Activated CD8-positive, alpha-beta memory T cell treated with anti-CD3 and anti-CD28 coated beads for 48 hours (primary cell): ENCODE results near the gene CCDC30.
"Not testable (repeated sequence)": the region's sequence is repeated elsewhere in the genome, so short reads cannot be mapped to it uniquely, and the experiment has no call there.

Experiments
- DNase-seq, 3 experiments: peaks; one replicate each; pipeline ENCODE4 v3.0.0-alpha.2; 2020; ENCODE audit warnings: low read depth in 2 of 3, low spot score in 2 of 3

CCDC30 gene

GRCh38 chr1:42450061-42450460, 13.0 kb upstream of the CCDC30 start:
- DNase-seq: no peak

- DNase-seq: no peak
These were observed 9.7 kb upstream of the CCDC30 start for GRCh38 chr1:42453386-42453785.

- no peak for DNase-seq
These were observed 8.7 kb upstream of the CCDC30 start for GRCh38 chr1:42454403-42454802.

GRCh38 chr1:42456010-42456753, 6.9 kb upstream of the CCDC30 start, which contains the start of the genes PPCS and ZMYND12:
TSS of gene PPCS (plus strand) at chr1:42456543. CDS start at chr1:42456566, 23 bp downstream.
TSS of gene ZMYND12 (minus strand) at chr1:42456022. CDS start at chr1:42455997, 25 bp downstream.
- peak; percentile 78 to 88 (median 80) for DNase-seq

GRCh38 chr1:42456754-42457089, 6.4 kb upstream of the CCDC30 start:
- DNase-seq: peak in 2 of 3 experiments; percentile 33 to 41

GRCh38 chr1:42461196-42461595, 1.9 kb upstream of the CCDC30 start:
- no peak for DNase-seq

- DNase-seq: no peak
These were observed 835 bp downstream of the CCDC30 start for GRCh38 chr1:42463921-42464320.

- DNase-seq: no peak
These were observed 2.9 kb downstream of the CCDC30 start for GRCh38 chr1:42466030-42466429.

GRCh38 chr1:42469727-42470126, 6.6 kb downstream of the CCDC30 start:
- no peak for DNase-seq

GRCh38 chr1:42476605-42477004, 13.5 kb downstream of the CCDC30 start:
- no peak for DNase-seq

GRCh38 chr1:42477354-42477753, 14.3 kb downstream of the CCDC30 start:
- DNase-seq: not testable (repeated sequence)

- no peak for DNase-seq
These were observed 14.7 kb downstream of the CCDC30 start for GRCh38 chr1:42477775-42478174.

- DNase-seq: no peak
These were observed 16.5 kb downstream of the CCDC30 start for GRCh38 chr1:42479621-42480020.

- no peak for DNase-seq
These were observed 17.8 kb downstream of the CCDC30 start for GRCh38 chr1:42480921-42481320.

- DNase-seq: no peak
These were observed 19.6 kb downstream of the CCDC30 start for GRCh38 chr1:42482635-42483153.

GRCh38 chr1:42484382-42484781, 21.3 kb downstream of the CCDC30 start:
- DNase-seq: no peak

GRCh38 chr1:42490237-42490636, 27.2 kb downstream of the CCDC30 start:
- no peak for DNase-seq

GRCh38 chr1:42502031-42502430, 38.9 kb downstream of the CCDC30 start:
- not testable (repeated sequence) for DNase-seq

- DNase-seq: no peak
These were observed 41.5 kb downstream of the CCDC30 start for GRCh38 chr1:42504535-42505128.

GRCh38 chr1:42506576-42506975, 43.5 kb downstream of the CCDC30 start:
- DNase-seq: no peak

- not testable (repeated sequence) for DNase-seq
These were observed 48.6 kb downstream of the CCDC30 start for GRCh38 chr1:42511581-42512155.

- no peak for DNase-seq
These were observed 55.8 kb downstream of the CCDC30 start for GRCh38 chr1:42518908-42519307.
